Erythroblast (primary cell): ENCODE data around the gene VSIG10L2.

Experiments used
- GATA1 ChIP-seq: IDR thresholded peaks from 2 replicates; pipeline ENCODE4 v1.6.1; 2011; ENCODE audit warnings: low read depth, mild to moderate bottlenecking, control low read depth, low read length, moderate library complexity
- POLR2A ChIP-seq: IDR thresholded peaks from 2 replicates; pipeline ENCODE4 v1.6.1; 2011; ENCODE audit warnings: mild to moderate bottlenecking, low read length

GRCh38 chr11:125939081-125939521 is 6.7 kb upstream of the VSIG10L2 start:
- TF ChIP-seq POLR2A (no peak), GATA1 (no peak)
